CD1c-positive myeloid dendritic cell (primary cell): Measurements from ENCODE around the gene SCUBE2.
"Not testable (repeated sequence)": the region's sequence is repeated elsewhere in the genome, so short reads cannot be mapped to it uniquely, and the experiment has no call there.

Source experiments
- DNase-seq: peaks from one replicate; pipeline ENCODE4 v3.0.0-alpha.2; 2016; ENCODE audit errors: extremely low spot score

Gene SCUBE2

GRCh38 chr11:9109858-9110731, 18.7 kb upstream of the SCUBE2 start:
- no peak for DNase-seq

- no peak for DNase-seq
Measured at GRCh38 chr11:9104580-9104979, 13.2 kb upstream of the SCUBE2 start.

GRCh38 chr11:9103542-9104276, 12.3 kb upstream of the SCUBE2 start:
- no peak for DNase-seq

- DNase-seq = no peak
Measured at GRCh38 chr11:9099617-9100016, 8.2 kb upstream of the SCUBE2 start.

- DNase-seq = not testable (repeated sequence)
Measured at GRCh38 chr11:9098455-9098854, 7.1 kb upstream of the SCUBE2 start.

GRCh38 chr11:9097186-9097943, 6.0 kb upstream of the SCUBE2 start:
- not testable (repeated sequence) for DNase-seq

GRCh38 chr11:9096427-9096826, 5.0 kb upstream of the SCUBE2 start:
- DNase-seq = no peak

GRCh38 chr11:9095421-9095820, 4.0 kb upstream of the SCUBE2 start:
- no peak for DNase-seq

GRCh38 chr11:9094420-9094819, 3.0 kb upstream of the SCUBE2 start:
- no peak for DNase-seq

- no peak for DNase-seq
Measured at GRCh38 chr11:9092853-9093778, 1.7 kb upstream of the SCUBE2 start.

GRCh38 chr11:9092072-9092471, 673 bp upstream of the SCUBE2 start:
- DNase-seq = no peak

GRCh38 chr11:9090488-9091043, 833 bp downstream of the SCUBE2 start:
- no peak for DNase-seq

GRCh38 chr11:9089636-9090035, 1.8 kb downstream of the SCUBE2 start:
- DNase-seq = no peak

- no peak for DNase-seq
Measured at GRCh38 chr11:9089061-9089460, 2.3 kb downstream of the SCUBE2 start.

- no peak for DNase-seq
Measured at GRCh38 chr11:9082575-9082974, 8.8 kb downstream of the SCUBE2 start.

GRCh38 chr11:9081153-9081552, 10.2 kb downstream of the SCUBE2 start:
- DNase-seq = no peak

- DNase-seq = no peak
Measured at GRCh38 chr11:9078113-9079086, 13.0 kb downstream of the SCUBE2 start.

- DNase-seq = no peak
Measured at GRCh38 chr11:9077164-9077563, 14.2 kb downstream of the SCUBE2 start.

- DNase-seq = no peak
Measured at GRCh38 chr11:9076661-9077060, 14.7 kb downstream of the SCUBE2 start.

- no peak for DNase-seq
Measured at GRCh38 chr11:9076046-9076445, 15.4 kb downstream of the SCUBE2 start.
